GM19395 (cell line): ENCODE data around the gene C6orf163.

Source experiments
- ATAC-seq: cut with Tn5 transposase; IDR thresholded peaks from one replicate; pipeline ENCODE4 v1.9.1; 2021; ENCODE audit warnings: mild to moderate bottlenecking, moderate library complexity; ENCODE audit not compliant: unreplicated experiment

C6orf163 gene

GRCh38 chr6:87351583-87351982 lies 7.0 kb downstream of the C6orf163 start:
- ATAC-seq = no peak

- no peak for ATAC-seq
Observed at GRCh38 chr6:87356181-87356580, 11.6 kb downstream of the C6orf163 start.

- no peak for ATAC-seq
Observed at GRCh38 chr6:87357479-87358196, 13.0 kb downstream of the C6orf163 start.

- ATAC-seq = no peak
Observed at GRCh38 chr6:87364602-87365252, 20.1 kb downstream of the C6orf163 start.

GRCh38 chr6:87366072-87366827 lies 21.6 kb downstream of the C6orf163 start:
- no peak for ATAC-seq

- ATAC-seq = peak; percentile 65
Observed at GRCh38 chr6:87366899-87367298, 22.3 kb downstream of the C6orf163 start.

GRCh38 chr6:87373377-87373776 lies 28.8 kb downstream of the C6orf163 start:
- ATAC-seq = no peak

- ATAC-seq = no peak
Observed at GRCh38 chr6:87375315-87375714, 30.7 kb downstream of the C6orf163 start.

- ATAC-seq = no peak
Observed at GRCh38 chr6:87376643-87377042, 32.0 kb downstream of the C6orf163 start.

- peak; percentile 60 for ATAC-seq
Observed at GRCh38 chr6:87378947-87379346, 34.3 kb downstream of the C6orf163 start.

- no peak for ATAC-seq
Observed at GRCh38 chr6:87382861-87383260, 38.2 kb downstream of the C6orf163 start.

GRCh38 chr6:87384038-87384437 lies 39.4 kb downstream of the C6orf163 start:
- no peak for ATAC-seq

- no peak for ATAC-seq
Observed at GRCh38 chr6:87384449-87384848, 39.8 kb downstream of the C6orf163 start.

GRCh38 chr6:87391334-87391733 lies 46.7 kb downstream of the C6orf163 start:
- peak; percentile 53 for ATAC-seq

- ATAC-seq = peak; percentile 78
Observed at GRCh38 chr6:87393026-87393622, 48.5 kb downstream of the C6orf163 start.

- no peak for ATAC-seq
Observed at GRCh38 chr6:87395431-87395830, 50.8 kb downstream of the C6orf163 start.

GRCh38 chr6:87396595-87397392 lies 52.2 kb downstream of the C6orf163 start:
- peak; percentile 89 for ATAC-seq

GRCh38 chr6:87397656-87398055 lies 53.0 kb downstream of the C6orf163 start:
- no peak for ATAC-seq

- ATAC-seq = no peak
Observed at GRCh38 chr6:87401832-87402231, 57.2 kb downstream of the C6orf163 start.

GRCh38 chr6:87407561-87407900 lies 62.9 kb downstream of the C6orf163 start:
- peak; percentile 19 for ATAC-seq
